Astrocyte of the spinal cord (primary cell): Measurements from ENCODE around the gene CACNA1C.
"Not testable (repeated sequence)": the region's sequence is repeated elsewhere in the genome, so short reads cannot be mapped to it uniquely, and the experiment has no call there.

Source experiments
- DNase-seq: peaks from one replicate; pipeline ENCODE4 v3.0.0; 2011; ENCODE audit warnings: low read depth, low spot score
- H3K4me3 ChIP-seq: 2 replicates; pipeline ENCODE4 v1.5.1; 2011; ENCODE audit warnings: low read depth, mild to moderate bottlenecking, low read length, moderate library complexity
- in situ Hi-C: cut with HindIII; loops from 2 replicates; pipeline ENCODE4 v1.10.0; 2017; ENCODE audit warnings: low sequenced_read_pairs
- TF ChIP-seq, protein P1 (sequence below): IDR thresholded peaks from 2 replicates; pipeline ENCODE4 v1.5.1; 2012; ENCODE audit warnings: low read depth, mild to moderate bottlenecking, low read length, inconsistent platforms

The CACNA1C gene

DNA sequence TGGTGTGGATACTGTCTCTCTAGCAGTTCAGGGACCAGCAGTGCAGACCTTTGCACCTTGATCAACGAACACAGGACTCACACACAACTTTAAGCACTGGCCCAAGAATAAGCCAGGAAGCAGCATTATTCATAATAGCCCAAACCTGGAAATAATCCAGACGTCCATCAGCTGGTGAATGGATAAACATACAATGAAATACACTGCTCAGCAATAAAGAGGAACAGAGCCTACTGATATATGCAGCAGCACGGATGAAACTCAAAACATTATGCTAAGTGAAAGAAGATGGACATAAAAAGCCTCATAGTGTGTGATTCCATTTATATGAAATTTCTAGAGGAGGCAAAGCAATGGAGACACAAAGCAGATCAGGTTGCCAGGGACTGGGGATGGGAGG lies 438.0 kb downstream of the CACNA1C start:
- DNase-seq: no peak
- TF ChIP-seq, protein P1, sequence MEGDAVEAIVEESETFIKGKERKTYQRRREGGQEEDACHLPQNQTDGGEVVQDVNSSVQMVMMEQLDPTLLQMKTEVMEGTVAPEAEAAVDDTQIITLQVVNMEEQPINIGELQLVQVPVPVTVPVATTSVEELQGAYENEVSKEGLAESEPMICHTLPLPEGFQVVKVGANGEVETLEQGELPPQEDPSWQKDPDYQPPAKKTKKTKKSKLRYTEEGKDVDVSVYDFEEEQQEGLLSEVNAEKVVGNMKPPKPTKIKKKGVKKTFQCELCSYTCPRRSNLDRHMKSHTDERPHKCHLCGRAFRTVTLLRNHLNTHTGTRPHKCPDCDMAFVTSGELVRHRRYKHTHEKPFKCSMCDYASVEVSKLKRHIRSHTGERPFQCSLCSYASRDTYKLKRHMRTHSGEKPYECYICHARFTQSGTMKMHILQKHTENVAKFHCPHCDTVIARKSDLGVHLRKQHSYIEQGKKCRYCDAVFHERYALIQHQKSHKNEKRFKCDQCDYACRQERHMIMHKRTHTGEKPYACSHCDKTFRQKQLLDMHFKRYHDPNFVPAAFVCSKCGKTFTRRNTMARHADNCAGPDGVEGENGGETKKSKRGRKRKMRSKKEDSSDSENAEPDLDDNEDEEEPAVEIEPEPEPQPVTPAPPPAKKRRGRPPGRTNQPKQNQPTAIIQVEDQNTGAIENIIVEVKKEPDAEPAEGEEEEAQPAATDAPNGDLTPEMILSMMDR: no peak
- no peak overlapping the region for H3K4me3 ChIP-seq
- in situ Hi-C loops: no loop called here

DNA sequence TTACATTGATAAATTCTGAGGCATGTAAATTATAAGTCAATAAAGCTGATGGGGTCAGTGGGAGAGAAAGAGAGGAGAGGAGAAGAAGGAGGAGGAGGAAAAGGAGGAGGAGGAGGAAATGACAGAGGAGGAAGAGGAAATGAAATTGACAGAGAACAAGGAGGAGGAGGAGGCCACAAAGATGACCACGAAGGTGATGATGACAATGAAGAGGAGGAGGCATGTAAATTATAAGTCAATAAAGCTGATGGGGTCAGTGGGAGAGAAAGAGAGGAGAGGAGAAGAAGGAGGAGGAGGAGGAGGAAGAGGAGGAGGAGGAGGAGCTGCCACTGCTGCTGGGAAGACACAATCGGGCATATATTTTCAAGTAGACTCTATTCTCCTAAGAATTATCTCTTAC lies 438.6 kb downstream of the CACNA1C start:
- H3K4me3 ChIP-seq, DNase-seq, in situ Hi-C loops: not testable (repeated sequence)

DNA sequence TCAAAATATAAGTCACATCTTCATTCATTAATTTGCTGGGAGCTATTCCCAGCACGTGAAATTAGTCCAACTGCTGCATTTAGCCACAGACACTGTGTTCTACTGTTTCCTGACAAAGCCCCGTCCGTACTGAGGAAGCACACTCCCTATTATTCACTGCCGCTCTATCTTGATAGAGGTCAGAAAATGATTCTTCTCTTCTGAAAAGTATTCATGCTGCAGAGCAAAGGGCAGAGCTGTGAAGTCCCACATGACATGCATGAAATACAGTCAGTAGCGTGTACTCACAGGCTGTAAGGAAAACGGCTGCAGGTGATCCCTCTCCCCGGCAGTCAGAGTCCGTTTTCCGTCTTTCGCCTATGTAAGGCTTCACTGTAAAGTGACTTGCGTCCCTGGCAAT lies 439.4 kb downstream of the CACNA1C start:
- H3K4me3 ChIP-seq: no peak overlapping the region
- DNase-seq: no peak
- TF ChIP-seq, protein P1: no peak
- in situ Hi-C loops: no loop called here

DNA sequence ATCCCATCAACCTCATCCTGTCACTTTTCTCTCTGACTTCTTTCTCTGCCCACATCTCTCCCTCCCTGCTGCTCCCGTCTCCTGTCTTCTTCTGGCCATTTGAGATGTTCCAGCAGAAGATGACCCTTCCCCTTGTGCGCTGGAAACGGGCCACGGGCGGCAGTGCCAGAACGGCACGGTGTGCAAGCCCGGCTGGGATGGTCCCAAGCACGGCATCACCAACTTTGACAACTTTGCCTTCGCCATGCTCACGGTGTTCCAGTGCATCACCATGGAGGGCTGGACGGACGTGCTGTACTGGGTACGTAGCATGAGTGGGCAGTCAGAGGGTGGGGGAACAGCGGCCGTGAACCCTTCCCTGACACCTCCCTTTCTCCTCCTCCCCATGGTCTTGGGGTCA lies 440.3 kb downstream of the CACNA1C start:
- in situ Hi-C loops: no loop called here
- H3K4me3 ChIP-seq: no peak overlapping the region
- DNase-seq: no peak
- TF ChIP-seq, protein P1: no peak

DNA sequence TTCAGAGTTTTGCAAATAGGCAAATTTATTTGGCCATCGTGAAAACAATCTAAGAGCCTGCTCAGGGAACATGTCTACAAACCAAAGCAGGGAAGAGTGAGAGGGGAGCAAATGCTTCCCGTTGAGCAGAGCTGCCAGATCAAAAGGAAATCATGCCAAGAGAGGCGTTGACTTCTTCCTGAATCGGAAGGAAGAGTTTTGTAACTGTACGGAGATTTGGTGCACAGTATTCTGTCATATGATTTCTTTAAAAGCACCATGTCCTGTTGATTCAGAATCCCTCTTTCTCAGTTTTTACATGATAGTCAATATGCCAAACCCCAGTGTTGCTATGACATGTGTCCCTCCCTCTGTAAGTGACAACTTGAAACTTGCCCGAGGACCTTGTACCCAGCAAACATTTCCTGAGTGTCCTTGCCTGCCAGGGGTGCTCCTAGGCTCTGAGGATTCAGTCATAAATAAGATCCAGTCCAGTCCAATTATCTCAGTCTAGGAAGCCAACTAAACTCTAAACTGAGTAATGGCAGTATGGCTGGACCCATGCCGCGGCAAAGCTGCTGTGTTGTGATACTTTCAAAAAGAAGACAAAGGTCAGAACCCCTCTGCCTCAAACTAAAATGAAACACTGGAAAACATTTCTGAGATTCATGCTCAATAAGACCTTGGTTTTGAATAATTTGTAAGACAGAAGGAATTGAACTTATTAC lies 441.9 kb downstream of the CACNA1C start:
- no peak overlapping the region for H3K4me3 ChIP-seq
- TF ChIP-seq, protein P1: no peak
- in situ Hi-C loops: no loop called here
- peak; percentile 3 for DNase-seq

DNA sequence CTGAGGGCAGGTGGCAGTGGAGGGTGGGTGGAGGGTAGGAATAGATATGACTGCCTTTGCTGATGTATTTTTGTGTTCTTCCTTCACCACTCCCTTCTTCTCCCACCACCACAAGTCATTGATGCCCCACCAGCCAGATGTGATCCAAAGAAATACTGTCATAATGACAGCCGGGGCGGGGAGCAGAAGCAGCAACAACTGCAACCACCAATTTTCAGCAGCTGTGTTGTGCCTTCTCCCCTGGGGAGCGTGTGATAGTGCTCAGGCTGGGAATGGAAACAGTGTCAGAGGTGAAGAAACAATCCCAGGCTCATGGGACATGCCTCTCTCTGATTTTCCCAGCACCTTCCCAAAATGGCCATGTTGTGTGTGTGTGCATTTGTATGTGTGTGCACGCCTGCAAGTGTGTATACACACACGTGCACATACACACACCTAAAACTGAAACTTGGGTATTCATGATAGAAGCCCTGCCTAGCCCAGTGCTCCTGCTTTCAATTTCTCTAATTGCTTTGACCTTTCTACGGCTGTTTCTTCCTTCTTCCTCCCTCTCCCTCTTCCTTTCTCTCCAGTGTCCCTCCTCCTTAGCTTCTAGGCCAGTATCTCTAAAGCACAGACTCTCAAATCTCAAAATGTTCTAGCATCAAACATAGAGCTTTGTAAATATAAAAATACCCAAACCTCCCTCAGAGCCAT lies 442.8 kb downstream of the CACNA1C start:
- no peak overlapping the region for H3K4me3 ChIP-seq
- no peak for DNase-seq
- TF ChIP-seq, protein P1: no peak
- in situ Hi-C loops: no loop called here

DNA sequence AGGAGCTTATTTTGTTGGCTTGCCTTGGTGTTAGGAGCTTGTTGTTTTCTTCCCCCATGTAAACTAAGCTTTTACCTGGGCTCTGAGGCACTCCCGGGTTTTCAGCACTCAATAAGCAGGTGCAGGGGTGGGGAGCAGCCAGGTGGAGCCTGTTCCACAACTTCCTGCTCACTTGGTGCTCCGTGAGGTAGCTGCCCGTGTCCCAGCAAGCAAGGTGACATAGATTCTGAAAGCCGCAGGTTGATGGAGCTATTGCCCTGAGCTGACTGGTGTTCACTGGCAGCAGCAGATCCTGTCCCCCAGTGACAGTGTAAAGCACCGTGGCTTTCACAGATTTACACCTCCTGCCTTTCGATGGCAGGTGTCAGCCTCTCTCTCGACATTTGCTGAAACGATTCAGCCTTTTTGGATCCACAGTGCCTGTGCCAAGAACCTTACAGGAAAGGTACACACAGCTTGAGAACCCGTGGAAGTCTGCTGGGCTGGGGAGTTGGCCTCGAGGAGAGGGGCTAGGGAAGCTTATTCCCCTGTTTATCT lies 446.2 kb downstream of the CACNA1C start:
- no peak overlapping the region for H3K4me3 ChIP-seq
- DNase-seq: no peak

More for the DNA sequence above, 446.2 kb downstream of the CACNA1C start:
- in situ Hi-C loops: no loop called here
- TF ChIP-seq, protein P1: no peak
